AG09309 (cell line): ENCODE measurements around the gene ZNF320.
"Not testable (repeated sequence)": the region's sequence is repeated elsewhere in the genome, so short reads cannot be mapped to it uniquely, and the experiment has no call there.

Source experiments
- DNase-seq: peaks from one replicate; pipeline ENCODE4 v3.0.0-alpha.2; 2010; ENCODE audit warnings: low read depth
- H3K4me3 ChIP-seq: 2 replicates; pipeline ENCODE4 v1.5.1; 2011; ENCODE audit warnings: mild to moderate bottlenecking, low read depth, low read length, moderate library complexity; ENCODE audit not compliant: control insufficient read depth
- CTCF ChIP-seq: IDR thresholded peaks from 2 replicates; pipeline ENCODE4 v1.5.1; 2011; ENCODE audit warnings: mild to moderate bottlenecking, low read depth, low read length, inconsistent platforms; ENCODE audit not compliant: insufficient read depth, control insufficient read depth; ENCODE audit errors: missing control alignments

Gene ZNF320

GRCh38 chr19:52889076-52889475, 8.4 kb downstream of the ZNF320 start:
- no peak for TF ChIP-seq CTCF

GRCh38 chr19:52880895-52881389, 16.5 kb downstream of the ZNF320 start:
- no peak for DNase-seq
- H3K4me3 ChIP-seq, result no peak overlapping the region
- no peak for TF ChIP-seq CTCF

More at GRCh38 chr19:52889076-52889475, 8.4 kb downstream of the ZNF320 start:
- no peak for DNase-seq
- no peak overlapping the region for H3K4me3 ChIP-seq

- H3K4me3 ChIP-seq, DNase-seq: not testable (repeated sequence)
Measured at GRCh38 chr19:52872996-52873395, 24.4 kb downstream of the ZNF320 start.

- TF ChIP-seq CTCF, result no peak
- H3K4me3 ChIP-seq, result no peak overlapping the region
- no peak for DNase-seq
Measured at GRCh38 chr19:52871466-52871865, 26.0 kb downstream of the ZNF320 start.

- H3K4me3 ChIP-seq, DNase-seq: not testable (repeated sequence)
Measured at GRCh38 chr19:52868031-52868430, 29.4 kb downstream of the ZNF320 start.

- H3K4me3 ChIP-seq, result peak within 1 kb of the TSS; percentile 65
- peak; percentile 3 for DNase-seq
Measured at GRCh38 chr19:52857378-52858191, 39.9 kb downstream of the ZNF320 start, which contains the start of gene ZNF468. ZNF468 (minus strand) TSS chr19:52857619; CDS start chr19:52854272, 3,347 bp downstream.

- not testable (repeated sequence) for DNase-seq
- peak overlapping the region; percentile 65 for H3K4me3 ChIP-seq
Measured at GRCh38 chr19:52856540-52857377, 40.7 kb downstream of the ZNF320 start.
